Measurements from ENCODE around the gene PLCL2.

GRCh38 chr3:17054301-17054981, 169.7 kb downstream of the PLCL2 start:
- TF ChIP-seq EZH2 (IDR thresholded peaks at IDR 0.05; ENCODE audit: borderline replicate concordance, low read depth, low read length, poor library complexity, severe bottlenecking) = no peak
- TF ChIP-seq CTCF (conservative IDR thresholded peaks at IDR 0.05; ENCODE audit: low read depth, low read length) = no peak
